Prostate gland (tissue), 2 donors: ENCODE data around the gene KIAA1671.

ENCODE experiments used
- POLR2A ChIP-seq: fragments of 450-650 bp; IDR thresholded peaks from one replicate; pipeline ENCODE4 v1.6.1; 2016; ENCODE audit warnings: antibody characterized with exemption, mild to moderate bottlenecking
- POLR2AphosphoS5 ChIP-seq: sonication (generic); formaldehyde crosslinking; IDR thresholded peaks from one replicate; pipeline ENCODE4 v1.6.1; 2017; ENCODE audit warnings: antibody characterized with exemption
- TF ChIP-seq, protein P1 (sequence below), 4 experiments: fragments of 200-600 bp in 2 of 4; fragments of 450-650 bp in 2 of 4; sonication (generic) in 2 of 4; IDR thresholded peaks; 1 replicate in 3 of 4; 2 replicates in 1 of 4; pipeline ENCODE4 v1.5.1; 2016 to 2019; ENCODE audit warnings: antibody characterized with exemption in 4 of 4, mild to moderate bottlenecking in 2 of 4, moderate library complexity in 2 of 4

- TF ChIP-seq, protein P1, sequence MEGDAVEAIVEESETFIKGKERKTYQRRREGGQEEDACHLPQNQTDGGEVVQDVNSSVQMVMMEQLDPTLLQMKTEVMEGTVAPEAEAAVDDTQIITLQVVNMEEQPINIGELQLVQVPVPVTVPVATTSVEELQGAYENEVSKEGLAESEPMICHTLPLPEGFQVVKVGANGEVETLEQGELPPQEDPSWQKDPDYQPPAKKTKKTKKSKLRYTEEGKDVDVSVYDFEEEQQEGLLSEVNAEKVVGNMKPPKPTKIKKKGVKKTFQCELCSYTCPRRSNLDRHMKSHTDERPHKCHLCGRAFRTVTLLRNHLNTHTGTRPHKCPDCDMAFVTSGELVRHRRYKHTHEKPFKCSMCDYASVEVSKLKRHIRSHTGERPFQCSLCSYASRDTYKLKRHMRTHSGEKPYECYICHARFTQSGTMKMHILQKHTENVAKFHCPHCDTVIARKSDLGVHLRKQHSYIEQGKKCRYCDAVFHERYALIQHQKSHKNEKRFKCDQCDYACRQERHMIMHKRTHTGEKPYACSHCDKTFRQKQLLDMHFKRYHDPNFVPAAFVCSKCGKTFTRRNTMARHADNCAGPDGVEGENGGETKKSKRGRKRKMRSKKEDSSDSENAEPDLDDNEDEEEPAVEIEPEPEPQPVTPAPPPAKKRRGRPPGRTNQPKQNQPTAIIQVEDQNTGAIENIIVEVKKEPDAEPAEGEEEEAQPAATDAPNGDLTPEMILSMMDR (IDR thresholded peaks at IDR 0.05), result no peak
- TF ChIP-seq POLR2A, result no peak
- no peak for TF ChIP-seq POLR2AphosphoS5
Measured at GRCh38 chr22:24989541-24989951, 37.0 kb downstream of the KIAA1671 start.
